Panc1 (cell line): ENCODE data around the gene TALDO1. TPM values are rescaled to one million over a fixed set of nuclear protein-coding genes. Genes with fewer than 3 reads are reported as not detected.
A peak's percentile ranks its signal among the peaks of the same experiment; 100 is the strongest.

Experiments
- ATAC-seq: fragments of 200-7000 bp; cut with Tn5 transposase; 2 replicates; pipeline ENCODE4 v1.9.1; 2020; ENCODE audit warnings: mild to moderate bottlenecking, moderate library complexity
- BruUV-seq: library from RNA; stranded (reverse); fragments of 400-500 nt; replicated peaks from 2 replicates; lab custom pipeline; 2021; lab: Mats Ljungman, UMichigan
- CTCF ChIA-PET: fragments of 300-600 bp; sonication (Branson Sonifier 250); formaldehyde crosslinking; loops from one replicate; lab custom pipeline; 2022; ENCODE audit warnings: antibody characterized with exemption; lab: Charles Lee
- POLR2A ChIA-PET: fragments of 300-600 bp; sonication (Branson Sonifier 250); formaldehyde crosslinking; loops from one replicate; lab custom pipeline; 2022; ENCODE audit warnings: antibody characterized with exemption; lab: Charles Lee
- DNase-seq: peaks from one replicate; pipeline ENCODE4 v3.0.0-alpha.2; 2010; ENCODE audit warnings: low read depth, low spot score
- H3K27ac ChIP-seq: 2 replicates; pipeline ENCODE4 v1.5.1; 2011; ENCODE audit warnings: mild to moderate bottlenecking, low read length, inconsistent platforms
- H3K27me3 ChIP-seq: fragments of 200-500 bp; sonication (Bioruptor generic); 2 replicates; pipeline ENCODE4 v1.6.0; 2014; ENCODE audit warnings: low read length, inconsistent platforms; ENCODE audit not compliant: control insufficient read depth, insufficient read depth
- H3K36me3 ChIP-seq: fragments of 200-500 bp; sonication (Bioruptor generic); 2 replicates; pipeline ENCODE4 v1.5.1; 2014; ENCODE audit warnings: inconsistent platforms, mild to moderate bottlenecking, low read length, moderate library complexity; ENCODE audit not compliant: control insufficient read depth, insufficient read depth
- H3K4me1 ChIP-seq: 2 replicates; pipeline ENCODE4 v1.5.1; 2011; ENCODE audit warnings: inconsistent platforms, mild to moderate bottlenecking, low read length, moderate library complexity; ENCODE audit not compliant: control insufficient read depth, insufficient read depth
- H3K4me3 ChIP-seq, 2 experiments: 2 replicates each; pipeline ENCODE4 v1.5.1; 2011 to 2012; ENCODE audit warnings: low read depth in 2 of 2, low read length in 2 of 2, mild to moderate bottlenecking in 2 of 2, inconsistent platforms in 1 of 2, moderate library complexity in 1 of 2
- H3K9me3 ChIP-seq: fragments of 200-500 bp; sonication (Bioruptor generic); 2 replicates; pipeline ENCODE4 v1.5.1; 2014; ENCODE audit warnings: low read depth, mild to moderate bottlenecking, inconsistent platforms, low read length, moderate library complexity; ENCODE audit not compliant: control insufficient read depth, insufficient read depth
- POLR2AphosphoS5 ChIP-seq: IDR thresholded peaks from 2 replicates; pipeline ENCODE4 v1.6.1; 2012; ENCODE audit warnings: mild to moderate bottlenecking, low read depth, low read length, moderate library complexity
- SIN3A ChIP-seq: IDR thresholded peaks from 2 replicates; pipeline ENCODE4 v1.6.1; 2012; ENCODE audit warnings: low read depth, mild to moderate bottlenecking, low read length, moderate library complexity, borderline replicate concordance; ENCODE audit not compliant: insufficient read depth
- TCF7L2 ChIP-seq: IDR thresholded peaks from 2 replicates; pipeline ENCODE4 v1.6.1; 2011; ENCODE audit warnings: mild to moderate bottlenecking, low read depth, low read length, inconsistent platforms
- in situ Hi-C: cut with HindIII; loops from 2 replicates; pipeline ENCODE4 v1.10.0; 2016; ENCODE audit warnings: low sequenced_read_pairs, low pct_unique_long_range_greater_than_20kb
- intact Hi-C: fragments of 100-400 bp; cut with micrococcal nuclease; formaldehyde crosslinking; loops from one replicate; pipeline ENCODE4 v1.10.0; 2022; ENCODE audit not compliant: unreplicated experiment
- total RNA-seq: library from RNA; stranded (reverse); gene quantifications from one replicate; pipeline ENCODE4 v1.2.1, GENCODE V29; 2021; ENCODE audit not compliant: unreplicated experiment
- TF ChIP-seq, protein P1 (sequence below): fragments of 450-650 bp; IDR thresholded peaks from 2 replicates; pipeline ENCODE4 v1.5.1; 2017; ENCODE audit warnings: mild to moderate bottlenecking
- TF ChIP-seq, protein P2 (sequence below), 2 experiments: IDR thresholded peaks; 2 replicates each; pipeline ENCODE4 v1.6.1; 2011 to 2012; ENCODE audit warnings: low read depth in 2 of 2, control low read depth in 1 of 2, low read length in 1 of 2, mild to moderate bottlenecking in 1 of 2, moderate library complexity in 1 of 2; ENCODE audit not compliant: insufficient read depth in 1 of 2

Gene TALDO1
- total RNA-seq, 1 experiment from 2014 or later: 257 TPM

DNA sequence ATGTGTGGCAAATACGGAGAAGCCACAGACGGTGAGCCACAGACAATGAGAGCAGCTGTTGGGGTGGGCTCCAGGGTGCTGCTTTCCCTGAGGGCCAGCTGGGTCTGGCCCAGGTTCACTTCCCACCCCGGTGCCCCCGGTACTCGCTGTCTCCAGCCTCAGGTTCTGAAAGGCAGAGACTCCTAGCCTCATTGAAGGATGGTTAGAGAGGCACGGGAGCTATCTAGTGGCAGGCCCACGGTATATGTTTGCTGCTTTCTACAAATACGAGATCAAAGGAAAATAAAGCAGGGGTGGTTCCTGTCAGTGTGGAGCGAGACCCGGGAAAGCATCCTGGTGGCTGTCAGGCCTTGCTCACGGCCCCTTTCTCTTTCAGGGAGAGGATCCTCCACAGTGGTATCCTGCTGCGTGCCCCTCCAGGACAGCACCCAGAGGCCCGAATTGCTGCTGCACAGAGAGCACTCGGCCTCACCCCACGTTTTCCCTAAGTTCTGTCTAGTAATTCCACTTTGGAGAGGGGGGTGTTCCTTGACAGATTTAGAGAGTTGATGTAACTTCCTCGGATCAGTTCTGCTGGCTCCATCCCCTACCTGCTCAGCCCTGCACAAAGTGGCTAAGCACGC lies 48.7 kb upstream of the TALDO1 start:
- Histone ChIP-seq H3K9me3 (no peaks in the 10 kb centered on the region), H3K36me3 (no peaks in the 10 kb centered on the region), H3K27ac (peak overlapping the region; percentile 96), H3K4me3 (no peak overlapping the region), H3K27me3 (no peaks in the 10 kb centered on the region), H3K4me1 (peaks cover 48% of the 10 kb centered on the region)
- TF ChIP-seq TCF7L2: peak; percentile 72
- TF ChIP-seq, protein P1, sequence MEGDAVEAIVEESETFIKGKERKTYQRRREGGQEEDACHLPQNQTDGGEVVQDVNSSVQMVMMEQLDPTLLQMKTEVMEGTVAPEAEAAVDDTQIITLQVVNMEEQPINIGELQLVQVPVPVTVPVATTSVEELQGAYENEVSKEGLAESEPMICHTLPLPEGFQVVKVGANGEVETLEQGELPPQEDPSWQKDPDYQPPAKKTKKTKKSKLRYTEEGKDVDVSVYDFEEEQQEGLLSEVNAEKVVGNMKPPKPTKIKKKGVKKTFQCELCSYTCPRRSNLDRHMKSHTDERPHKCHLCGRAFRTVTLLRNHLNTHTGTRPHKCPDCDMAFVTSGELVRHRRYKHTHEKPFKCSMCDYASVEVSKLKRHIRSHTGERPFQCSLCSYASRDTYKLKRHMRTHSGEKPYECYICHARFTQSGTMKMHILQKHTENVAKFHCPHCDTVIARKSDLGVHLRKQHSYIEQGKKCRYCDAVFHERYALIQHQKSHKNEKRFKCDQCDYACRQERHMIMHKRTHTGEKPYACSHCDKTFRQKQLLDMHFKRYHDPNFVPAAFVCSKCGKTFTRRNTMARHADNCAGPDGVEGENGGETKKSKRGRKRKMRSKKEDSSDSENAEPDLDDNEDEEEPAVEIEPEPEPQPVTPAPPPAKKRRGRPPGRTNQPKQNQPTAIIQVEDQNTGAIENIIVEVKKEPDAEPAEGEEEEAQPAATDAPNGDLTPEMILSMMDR: no peak
- ChIA-PET CTCF (no interaction called here), POLR2A (interaction anchor here (0.6 to 0.8 kb wide), 2 partner anchors 13 to 28 kb away, joined by 7 to 12 read pairs; no protein-coding TSS in a partner anchor)
- no peak for DNase-seq
- intact Hi-C loops (no loop called here), in situ Hi-C loops (no loop called here)
- ATAC-seq: no peak
- no TSS peak for BruUV-seq

DNA sequence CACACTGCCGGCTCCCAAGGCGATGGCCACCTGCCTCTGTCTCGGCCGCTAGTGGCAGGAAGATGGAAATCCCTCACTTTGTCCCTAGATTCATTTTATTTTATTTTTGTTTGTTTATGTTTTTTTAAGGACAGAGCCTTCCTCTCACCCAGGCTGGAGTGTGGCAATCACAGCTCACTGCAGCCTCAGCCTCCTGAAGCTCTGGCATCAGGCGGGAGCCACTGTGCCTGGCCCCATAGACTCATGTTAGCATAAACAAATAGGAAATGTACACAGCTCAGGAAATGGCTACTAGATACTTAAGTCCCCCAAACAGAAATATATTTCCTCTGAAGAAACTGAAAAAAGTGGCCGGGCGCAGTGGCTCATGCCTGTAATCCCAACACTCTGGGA lies 48.2 kb upstream of the TALDO1 start:
- H3K9me3 ChIP-seq: no peaks in the 10 kb centered on the region
- H3K4me1 ChIP-seq: peaks cover 48% of the 10 kb centered on the region
- H3K36me3 ChIP-seq: no peaks in the 10 kb centered on the region
- intact Hi-C loops: no loop called here
- ATAC-seq (no peak), DNase-seq (no peak)
- no peaks in the 10 kb centered on the region for H3K27me3 ChIP-seq
- POLR2A ChIA-PET: interaction anchor here (0.6 kb wide), 1 partner anchor 27 kb away, joined by 12 read pairs; no protein-coding TSS in a partner anchor
- in situ Hi-C loops: no loop called here
- H3K4me3 ChIP-seq: no peak overlapping the region
- peak overlapping the region; percentile 96; the same call in 1 of the 2 replicates for H3K27ac ChIP-seq
- no TSS peak for BruUV-seq
- TF ChIP-seq, protein P1: no peak
- TF ChIP-seq, protein P2, sequence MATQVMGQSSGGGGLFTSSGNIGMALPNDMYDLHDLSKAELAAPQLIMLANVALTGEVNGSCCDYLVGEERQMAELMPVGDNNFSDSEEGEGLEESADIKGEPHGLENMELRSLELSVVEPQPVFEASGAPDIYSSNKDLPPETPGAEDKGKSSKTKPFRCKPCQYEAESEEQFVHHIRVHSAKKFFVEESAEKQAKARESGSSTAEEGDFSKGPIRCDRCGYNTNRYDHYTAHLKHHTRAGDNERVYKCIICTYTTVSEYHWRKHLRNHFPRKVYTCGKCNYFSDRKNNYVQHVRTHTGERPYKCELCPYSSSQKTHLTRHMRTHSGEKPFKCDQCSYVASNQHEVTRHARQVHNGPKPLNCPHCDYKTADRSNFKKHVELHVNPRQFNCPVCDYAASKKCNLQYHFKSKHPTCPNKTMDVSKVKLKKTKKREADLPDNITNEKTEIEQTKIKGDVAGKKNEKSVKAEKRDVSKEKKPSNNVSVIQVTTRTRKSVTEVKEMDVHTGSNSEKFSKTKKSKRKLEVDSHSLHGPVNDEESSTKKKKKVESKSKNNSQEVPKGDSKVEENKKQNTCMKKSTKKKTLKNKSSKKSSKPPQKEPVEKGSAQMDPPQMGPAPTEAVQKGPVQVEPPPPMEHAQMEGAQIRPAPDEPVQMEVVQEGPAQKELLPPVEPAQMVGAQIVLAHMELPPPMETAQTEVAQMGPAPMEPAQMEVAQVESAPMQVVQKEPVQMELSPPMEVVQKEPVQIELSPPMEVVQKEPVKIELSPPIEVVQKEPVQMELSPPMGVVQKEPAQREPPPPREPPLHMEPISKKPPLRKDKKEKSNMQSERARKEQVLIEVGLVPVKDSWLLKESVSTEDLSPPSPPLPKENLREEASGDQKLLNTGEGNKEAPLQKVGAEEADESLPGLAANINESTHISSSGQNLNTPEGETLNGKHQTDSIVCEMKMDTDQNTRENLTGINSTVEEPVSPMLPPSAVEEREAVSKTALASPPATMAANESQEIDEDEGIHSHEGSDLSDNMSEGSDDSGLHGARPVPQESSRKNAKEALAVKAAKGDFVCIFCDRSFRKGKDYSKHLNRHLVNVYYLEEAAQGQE (IDR thresholded peaks at IDR 0.05; ENCODE audit: insufficient read depth in 1 of 2, low read depth in 2 of 2, low read length in 1 of 2): no peak
- TF ChIP-seq SIN3A: no peak
- no peak for TF ChIP-seq POLR2AphosphoS5
- no peak for TF ChIP-seq TCF7L2
- CTCF ChIA-PET: no interaction called here
